ENCODE results near the gene ZNF420. TPM values are rescaled to one million over a fixed set of nuclear protein-coding genes. Genes with fewer than 3 reads are reported as not detected.
"Not testable (repeated sequence)": the region's sequence is repeated elsewhere in the genome, so short reads cannot be mapped to it uniquely, and the experiment has no call there.

ZNF420 gene
- total and polyA plus RNA-seq, 4 donors, result 2.4 to 11.2 (median 5.6) TPM

DNA sequence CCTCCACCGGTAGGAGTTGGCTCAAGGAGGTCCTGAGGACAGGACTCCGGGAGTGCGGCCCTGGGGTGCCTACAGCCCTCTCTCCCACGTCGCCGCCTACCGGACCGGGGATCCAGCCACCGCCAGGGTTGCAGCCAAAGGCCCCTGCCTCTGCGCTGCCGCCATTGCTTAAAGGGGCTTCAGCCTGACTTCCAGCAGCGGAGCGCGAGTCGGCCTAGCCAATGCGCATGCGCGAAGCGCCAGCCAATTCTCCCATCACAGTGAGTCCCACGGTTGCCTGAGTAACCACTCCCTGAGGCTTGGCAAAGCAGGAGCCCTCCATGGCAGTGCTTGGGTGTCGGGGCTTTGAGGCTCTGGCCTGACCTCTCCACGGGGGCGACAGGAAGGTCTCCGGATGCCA is 21.5 kb upstream of the ZNF420 start:
- no peak overlapping the region for H3K4me3 ChIP-seq
- peaks cover 0 to 72% (median 17%) of the 10 kb centered on the region in 4 donors for H3K9me3 ChIP-seq (ENCODE audit: control insufficient read depth in 4 of 4, insufficient read depth in 3 of 4, low read length in 3 of 4)
- H3K4me1 ChIP-seq (ENCODE audit: control insufficient read depth in 5 of 5, insufficient read depth in 5 of 5, low read length in 5 of 5), result no peaks in the 10 kb centered on the region
- no peak overlapping the region for H3K9ac ChIP-seq (ENCODE audit: insufficient read depth in 1 of 2, low read length in 2 of 2)
- WGBS, 2 donors, result 98% methylated on average over 21 to 24 of the region's 24 CpGs
- H3K27ac ChIP-seq (ENCODE audit: low read depth in 1 of 2, low read length in 1 of 2), result no peak overlapping the region
- no peak for ATAC-seq (ENCODE audit: insufficient read depth, low FRiP score)
- DNase-seq, result no peak
- no peaks in the 10 kb centered on the region for H3K27me3 ChIP-seq (ENCODE audit: control insufficient read depth in 3 of 3, insufficient read depth in 3 of 3, low read length in 2 of 3)
- no peak for TF ChIP-seq CTCF (IDR thresholded peaks at IDR 0.05; ENCODE audit: control extremely low read depth, extremely low read depth)
- peaks cover 0 to 15% (median under 1%) of the 10 kb centered on the region in 4 donors for H3K36me3 ChIP-seq (ENCODE audit: control insufficient read depth in 4 of 4, insufficient read depth in 4 of 4, low read length in 4 of 4)

DNA sequence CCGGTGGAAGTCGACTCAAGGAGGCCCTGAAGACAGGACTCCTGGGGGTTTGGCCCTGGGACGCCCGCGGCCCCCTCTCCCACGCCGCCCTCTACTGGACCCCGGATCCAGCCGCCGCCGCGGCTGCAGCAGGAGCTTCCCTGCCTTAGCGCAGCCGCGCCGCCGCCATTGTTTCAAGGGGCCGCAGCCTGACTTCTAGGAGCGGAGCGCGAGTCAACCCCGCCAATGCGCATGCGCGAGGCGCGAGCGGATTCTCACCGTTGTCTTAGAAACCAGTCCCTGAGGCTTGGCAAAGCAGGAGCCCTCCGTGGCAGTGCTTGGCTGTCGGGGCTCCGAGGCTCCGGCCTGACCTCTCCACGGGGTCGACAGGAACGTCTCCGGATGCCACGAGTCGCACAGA is 19.1 kb upstream of the ZNF420 start:
- DNase-seq (no peak), ATAC-seq (ENCODE audit: insufficient read depth, low FRiP score) (no peak)
- 49 to 53% methylated on average over 37 to 39 of the region's 39 CpGs for WGBS, 2 donors
- Histone ChIP-seq H3K4me3 (no peak overlapping the region), H3K9me3 (ENCODE audit: control insufficient read depth in 4 of 4, insufficient read depth in 3 of 4, low read length in 3 of 4) (peaks cover under 1 to 68% (median 17%) of the 10 kb centered on the region in 4 donors), H3K4me1 (ENCODE audit: control insufficient read depth in 5 of 5, insufficient read depth in 5 of 5, low read length in 5 of 5) (no peaks in the 10 kb centered on the region), H3K9ac (ENCODE audit: insufficient read depth in 1 of 2, low read length in 2 of 2) (no peak overlapping the region), H3K36me3 (ENCODE audit: control insufficient read depth in 4 of 4, insufficient read depth in 4 of 4, low read length in 4 of 4) (peaks cover 0 to 15% (median under 1%) of the 10 kb centered on the region in 4 donors), H3K27me3 (ENCODE audit: control insufficient read depth in 3 of 3, insufficient read depth in 3 of 3, low read length in 2 of 3) (no peaks in the 10 kb centered on the region), H3K27ac (ENCODE audit: low read depth in 1 of 2, low read length in 1 of 2) (no peak overlapping the region)
- TF ChIP-seq CTCF (IDR thresholded peaks at IDR 0.05; ENCODE audit: control extremely low read depth, extremely low read depth), result no peak

DNA sequence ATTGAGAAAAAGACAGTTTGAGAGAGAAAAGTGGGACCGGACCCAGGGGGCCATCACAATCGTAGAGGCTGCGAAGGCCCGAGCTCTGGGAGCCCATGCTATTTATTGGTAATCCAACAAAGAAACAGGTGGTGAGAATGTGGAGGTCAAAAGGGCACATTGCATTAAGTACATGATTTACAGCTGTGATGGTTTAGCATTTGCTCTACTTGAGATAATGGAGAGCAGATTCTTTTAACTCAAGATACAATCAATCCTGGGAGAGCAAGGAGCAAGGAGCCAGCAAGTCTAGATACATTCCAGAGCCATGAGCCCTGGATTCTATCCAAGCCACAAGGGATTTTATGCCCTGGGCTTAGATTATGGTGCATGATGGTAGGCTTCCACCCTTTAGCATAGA is 13.3 kb upstream of the ZNF420 start:
- not testable (repeated sequence) for H3K27me3 ChIP-seq (ENCODE audit: control insufficient read depth in 3 of 3, insufficient read depth in 3 of 3, low read length in 2 of 3); ATAC-seq (ENCODE audit: insufficient read depth, low FRiP score); DNase-seq; H3K36me3 ChIP-seq (ENCODE audit: control insufficient read depth in 4 of 4, insufficient read depth in 4 of 4, low read length in 4 of 4); H3K4me1 ChIP-seq (ENCODE audit: control insufficient read depth in 5 of 5, insufficient read depth in 5 of 5, low read length in 5 of 5); H3K4me3 ChIP-seq; H3K27ac ChIP-seq (ENCODE audit: low read depth in 1 of 2, low read length in 1 of 2); H3K9ac ChIP-seq (ENCODE audit: insufficient read depth in 1 of 2, low read length in 2 of 2)
- H3K9me3 ChIP-seq (ENCODE audit: control insufficient read depth in 4 of 4, insufficient read depth in 3 of 4, low read length in 3 of 4), result peaks cover 0 to 17% (median 6%) of the 10 kb centered on the region in 4 donors
- WGBS, 2 donors, result 80 to 93% methylated on average over 4 of the region's 4 CpGs

DNA sequence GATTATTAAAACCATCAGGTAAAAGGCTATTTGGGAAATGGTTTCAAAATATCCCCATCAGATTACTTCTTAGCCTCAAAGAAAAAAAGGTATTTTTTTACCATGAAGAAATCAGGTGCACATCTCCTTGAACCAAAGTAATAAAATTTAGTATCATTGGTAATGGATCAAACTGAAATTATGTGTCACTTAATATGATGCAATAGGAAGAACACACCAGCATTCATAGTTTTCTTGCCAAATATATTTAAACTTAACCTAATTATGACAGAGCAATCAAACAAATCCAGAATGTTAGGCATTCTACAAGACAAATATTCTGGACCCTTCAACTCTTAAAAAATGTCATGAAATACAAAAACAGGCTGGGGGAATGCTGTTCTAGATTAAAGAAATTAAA is 4.1 kb upstream of the ZNF420 start:
- ATAC-seq (ENCODE audit: insufficient read depth, low FRiP score) (no peak), DNase-seq (no peak)
- H3K36me3 ChIP-seq (ENCODE audit: control insufficient read depth in 4 of 4, insufficient read depth in 4 of 4, low read length in 4 of 4), result peaks cover 0 to 4% (median 0%) of the 10 kb centered on the region in 4 donors
- no peak for TF ChIP-seq CTCF (IDR thresholded peaks at IDR 0.05; ENCODE audit: control extremely low read depth, extremely low read depth)
- no peak overlapping the region for H3K27ac ChIP-seq (ENCODE audit: low read depth in 1 of 2, low read length in 1 of 2)
- H3K4me3 ChIP-seq, result no peak overlapping the region
- H3K9me3 ChIP-seq (ENCODE audit: control insufficient read depth in 4 of 4, insufficient read depth in 3 of 4, low read length in 3 of 4), result no peaks in the 10 kb centered on the region
- H3K27me3 ChIP-seq (ENCODE audit: control insufficient read depth in 3 of 3, insufficient read depth in 3 of 3, low read length in 2 of 3), result no peaks in the 10 kb centered on the region
- peaks cover 0 to 7% (median under 1%) of the 10 kb centered on the region in 5 donors for H3K4me1 ChIP-seq (ENCODE audit: control insufficient read depth in 5 of 5, insufficient read depth in 5 of 5, low read length in 5 of 5)
- no peak overlapping the region for H3K9ac ChIP-seq (ENCODE audit: insufficient read depth in 1 of 2, low read length in 2 of 2)
